Mammary epithelial cell (primary cell): Measurements from ENCODE around the gene PRSS56.

Experiments
- EZH2 ChIP-seq: IDR thresholded peaks from 2 replicates; pipeline ENCODE4 v1.6.1; 2012; ENCODE audit warnings: low read length, inconsistent platforms, borderline replicate concordance
- TF ChIP-seq, protein P1 (sequence below), 2 donors: IDR thresholded peaks in 1 of 2; conservative IDR thresholded peaks in 1 of 2; 2 replicates each; pipeline ENCODE4 v1.5.1; 2011 to 2012; ENCODE audit warnings: inconsistent platforms in 2 of 2, low read length in 2 of 2, mild to moderate bottlenecking in 2 of 2, control low read depth in 1 of 2, low read depth in 1 of 2; ENCODE audit not compliant: insufficient read depth in 1 of 2; ENCODE audit errors: extremely low read depth in 1 of 2

DNA sequence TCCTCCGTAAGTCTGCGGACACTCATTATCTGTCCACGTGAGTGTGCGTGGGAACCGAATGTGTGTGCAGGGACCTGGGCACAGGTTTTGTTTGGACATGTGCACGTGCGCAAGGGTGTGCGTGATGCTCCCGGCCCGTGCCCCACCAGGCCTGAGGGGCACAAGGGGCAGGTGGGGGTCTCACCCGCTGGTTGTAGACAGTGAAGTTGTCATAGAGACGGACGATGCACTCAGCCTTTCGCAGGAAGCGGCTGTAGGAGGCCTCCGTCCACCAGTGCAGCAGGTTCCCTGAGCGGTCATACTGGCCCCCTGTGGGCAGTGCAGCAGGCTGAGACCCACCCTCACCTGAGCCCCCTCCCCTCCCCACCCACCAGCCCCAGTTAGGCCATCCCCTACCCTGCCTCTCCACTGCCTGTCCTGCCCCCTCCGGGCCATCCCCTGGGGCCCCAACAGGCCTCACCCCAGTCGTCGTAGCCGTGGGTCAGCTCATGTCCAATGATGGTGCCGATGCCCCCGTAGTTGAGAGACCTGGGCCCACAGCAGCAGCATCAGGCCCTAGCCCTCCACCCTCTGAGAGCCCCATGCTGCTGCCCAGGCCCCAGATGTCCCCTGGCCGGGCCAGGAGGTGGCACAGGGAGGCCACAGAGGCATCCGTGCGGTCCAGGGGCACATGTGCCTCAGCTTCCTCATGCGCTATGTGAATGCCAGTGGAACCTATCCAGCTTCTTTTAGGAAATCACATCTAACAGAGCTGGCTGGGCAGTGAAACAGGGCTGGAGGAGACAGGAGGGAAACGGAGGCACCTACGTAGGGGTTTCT lies 38.7 kb upstream of the PRSS56 start:
- TF ChIP-seq, protein P1, sequence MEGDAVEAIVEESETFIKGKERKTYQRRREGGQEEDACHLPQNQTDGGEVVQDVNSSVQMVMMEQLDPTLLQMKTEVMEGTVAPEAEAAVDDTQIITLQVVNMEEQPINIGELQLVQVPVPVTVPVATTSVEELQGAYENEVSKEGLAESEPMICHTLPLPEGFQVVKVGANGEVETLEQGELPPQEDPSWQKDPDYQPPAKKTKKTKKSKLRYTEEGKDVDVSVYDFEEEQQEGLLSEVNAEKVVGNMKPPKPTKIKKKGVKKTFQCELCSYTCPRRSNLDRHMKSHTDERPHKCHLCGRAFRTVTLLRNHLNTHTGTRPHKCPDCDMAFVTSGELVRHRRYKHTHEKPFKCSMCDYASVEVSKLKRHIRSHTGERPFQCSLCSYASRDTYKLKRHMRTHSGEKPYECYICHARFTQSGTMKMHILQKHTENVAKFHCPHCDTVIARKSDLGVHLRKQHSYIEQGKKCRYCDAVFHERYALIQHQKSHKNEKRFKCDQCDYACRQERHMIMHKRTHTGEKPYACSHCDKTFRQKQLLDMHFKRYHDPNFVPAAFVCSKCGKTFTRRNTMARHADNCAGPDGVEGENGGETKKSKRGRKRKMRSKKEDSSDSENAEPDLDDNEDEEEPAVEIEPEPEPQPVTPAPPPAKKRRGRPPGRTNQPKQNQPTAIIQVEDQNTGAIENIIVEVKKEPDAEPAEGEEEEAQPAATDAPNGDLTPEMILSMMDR (conservative IDR thresholded peaks at IDR 0.05 in 1 of 2, IDR thresholded peaks at IDR 0.05 in 1 of 2; ENCODE audit: extremely low read depth in 1 of 2, insufficient read depth in 1 of 2, low read depth in 1 of 2, low read length in 2 of 2), result no peak
- no peak for TF ChIP-seq EZH2
